HEK293 (cell line): ENCODE data around the gene SREBF1.

Experiments used
- CTCF ChIA-PET: fragments of 350-600 bp; formaldehyde crosslinking; extraction: SDS; loops from one replicate; lab custom pipeline; 2021; ENCODE audit warnings: antibody characterized with exemption; lab: Yijun Ruan, JAX
- POLR2A ChIA-PET: fragments of 300-600 bp; formaldehyde crosslinking; extraction: SDS; loops from one replicate; lab custom pipeline; 2020; ENCODE audit warnings: antibody characterized with exemption, inconsistent platforms; lab: Yijun Ruan, JAX
- H3K27ac ChIP-seq: fragments of 200-500 bp; sonication (Bioruptor generic); 2 replicates; pipeline ENCODE4 v1.5.1; 2014; ENCODE audit warnings: low read depth, low read length, control low read depth, inconsistent platforms; ENCODE audit errors: extremely low read depth
- H3K36me3 ChIP-seq, 2 experiments: fragments of 200-500 bp in 1 of 2; sonication (Bioruptor generic) in 1 of 2; 1 replicate in 1 of 2; 2 replicates in 1 of 2; pipeline ENCODE4 v1.5.1; 2014 to 2017; ENCODE audit warnings: inconsistent platforms in 2 of 2, low read length in 2 of 2; ENCODE audit not compliant: control insufficient read depth in 2 of 2, insufficient read depth in 1 of 2
- H3K4me1 ChIP-seq: fragments of 200-500 bp; sonication (Bioruptor generic); 2 replicates; pipeline ENCODE4 v1.5.1; 2014; ENCODE audit warnings: mild to moderate bottlenecking, low read length, inconsistent platforms; ENCODE audit not compliant: control insufficient read depth, insufficient read depth
- H3K4me3 ChIP-seq: 2 replicates; pipeline ENCODE4 v1.5.1; 2011; ENCODE audit warnings: low read depth, mild to moderate bottlenecking, control low read depth, low read length, moderate library complexity
- H3K9me3 ChIP-seq: fragments of 200-500 bp; sonication (Bioruptor generic); 2 replicates; pipeline ENCODE4 v1.5.1; 2014; ENCODE audit warnings: low read depth, low read length, inconsistent platforms; ENCODE audit not compliant: control insufficient read depth, insufficient read depth
- BCL11B ChIP-seq: fragments of 450-650 bp; formaldehyde crosslinking; IDR thresholded peaks from 2 replicates; pipeline ENCODE4 v1.5.1; 2016; ENCODE audit warnings: low read depth, missing biosample characterization, missing genetic modification characterization
- GLI4 ChIP-seq: fragments of 450-650 bp; formaldehyde crosslinking; IDR thresholded peaks from 2 replicates; pipeline ENCODE4 v1.5.1; 2016; ENCODE audit warnings: missing biosample characterization, missing genetic modification characterization
- IKZF3 ChIP-seq: fragments of 450-650 bp; IDR thresholded peaks from 2 replicates; pipeline ENCODE4 v1.5.0; 2018; ENCODE audit warnings: missing biosample characterization, mild to moderate bottlenecking, missing genetic modification characterization, moderate library complexity
- WT1 ChIP-seq: fragments of 450-650 bp; formaldehyde crosslinking; IDR thresholded peaks from 2 replicates; pipeline ENCODE4 v1.5.1; 2016; ENCODE audit warnings: missing biosample characterization, missing genetic modification characterization
- ZBTB7A ChIP-seq: fragments of 450-650 bp; formaldehyde crosslinking; IDR thresholded peaks from 2 replicates; pipeline ENCODE4 v1.5.1; 2016; ENCODE audit warnings: low read depth, missing biosample characterization, missing genetic modification characterization
- ZEB2 ChIP-seq: fragments of 450-650 bp; formaldehyde crosslinking; IDR thresholded peaks from 2 replicates; pipeline ENCODE4 v1.5.1; 2016; ENCODE audit warnings: missing biosample characterization, missing genetic modification characterization
- ZFP69B ChIP-seq: fragments of 450-650 bp; formaldehyde crosslinking; IDR thresholded peaks from 2 replicates; pipeline ENCODE4 v1.5.1; 2016; ENCODE audit warnings: missing biosample characterization, missing genetic modification characterization
- ZNF157 ChIP-seq: fragments of 450-650 bp; formaldehyde crosslinking; IDR thresholded peaks from 2 replicates; pipeline ENCODE4 v1.5.1; 2016; ENCODE audit warnings: missing biosample characterization, missing genetic modification characterization
- ZNF239 ChIP-seq: fragments of 450-650 bp; formaldehyde crosslinking; IDR thresholded peaks from 2 replicates; pipeline ENCODE4 v1.5.1; 2016; ENCODE audit warnings: missing biosample characterization, missing genetic modification characterization
- ZNF24 ChIP-seq: fragments of 450-650 bp; formaldehyde crosslinking; IDR thresholded peaks from 2 replicates; pipeline ENCODE4 v1.5.1; 2016; ENCODE audit warnings: missing biosample characterization, missing genetic modification characterization
- ZNF394 ChIP-seq: fragments of 450-650 bp; formaldehyde crosslinking; IDR thresholded peaks from 2 replicates; pipeline ENCODE4 v1.5.1; 2016; ENCODE audit warnings: missing biosample characterization, missing genetic modification characterization, mild to moderate bottlenecking, moderate library complexity, borderline replicate concordance
- ZNF548 ChIP-seq: fragments of 450-650 bp; formaldehyde crosslinking; IDR thresholded peaks from 2 replicates; pipeline ENCODE4 v1.5.1; 2016; ENCODE audit warnings: missing biosample characterization, missing genetic modification characterization
- ZNF555 ChIP-seq: fragments of 450-650 bp; formaldehyde crosslinking; conservative IDR thresholded peaks from 2 replicates; pipeline ENCODE4 v1.5.1; 2017; ENCODE audit warnings: missing biosample characterization, mild to moderate bottlenecking, missing genetic modification characterization, inconsistent platforms
- ZNF561 ChIP-seq: fragments of 450-650 bp; IDR thresholded peaks from 2 replicates; pipeline ENCODE4 v1.5.1; 2018; ENCODE audit warnings: missing biosample characterization, missing genetic modification characterization, borderline replicate concordance
- ZNF830 ChIP-seq: fragments of 450-650 bp; IDR thresholded peaks from 2 replicates; pipeline ENCODE4 v1.5.0; 2018; ENCODE audit warnings: missing biosample characterization, missing genetic modification characterization, low read depth, mild to moderate bottlenecking, moderate library complexity
- TF ChIP-seq, protein P1 (sequence below): fragments of 450-650 bp; formaldehyde crosslinking; IDR thresholded peaks from 2 replicates; pipeline ENCODE4 v1.5.1; 2016; ENCODE audit warnings: missing biosample characterization, missing genetic modification characterization
- TF ChIP-seq, protein P2 (sequence below): fragments of 450-650 bp; formaldehyde crosslinking; IDR thresholded peaks from 2 replicates; pipeline ENCODE4 v1.5.1; 2016; ENCODE audit warnings: missing biosample characterization, missing genetic modification characterization
- TF ChIP-seq, protein P3 (sequence below): fragments of 450-650 bp; formaldehyde crosslinking; IDR thresholded peaks from 2 replicates; pipeline ENCODE4 v1.5.1; 2017; ENCODE audit warnings: missing biosample characterization, missing genetic modification characterization
- TF ChIP-seq, protein P4 (sequence below): fragments of 450-650 bp; formaldehyde crosslinking; IDR thresholded peaks from 2 replicates; pipeline ENCODE4 v1.5.1; 2017; ENCODE audit warnings: missing biosample characterization, missing genetic modification characterization
- TF ChIP-seq, protein P5 (sequence below): fragments of 450-650 bp; formaldehyde crosslinking; IDR thresholded peaks from 2 replicates; pipeline ENCODE4 v1.5.1; 2017; ENCODE audit warnings: missing biosample characterization, missing genetic modification characterization
- TF ChIP-seq, protein P6 (sequence below): fragments of 450-650 bp; formaldehyde crosslinking; IDR thresholded peaks from 2 replicates; pipeline ENCODE4 v1.5.1; 2016; ENCODE audit warnings: missing biosample characterization, missing genetic modification characterization, low read depth

The SREBF1 gene

DNA sequence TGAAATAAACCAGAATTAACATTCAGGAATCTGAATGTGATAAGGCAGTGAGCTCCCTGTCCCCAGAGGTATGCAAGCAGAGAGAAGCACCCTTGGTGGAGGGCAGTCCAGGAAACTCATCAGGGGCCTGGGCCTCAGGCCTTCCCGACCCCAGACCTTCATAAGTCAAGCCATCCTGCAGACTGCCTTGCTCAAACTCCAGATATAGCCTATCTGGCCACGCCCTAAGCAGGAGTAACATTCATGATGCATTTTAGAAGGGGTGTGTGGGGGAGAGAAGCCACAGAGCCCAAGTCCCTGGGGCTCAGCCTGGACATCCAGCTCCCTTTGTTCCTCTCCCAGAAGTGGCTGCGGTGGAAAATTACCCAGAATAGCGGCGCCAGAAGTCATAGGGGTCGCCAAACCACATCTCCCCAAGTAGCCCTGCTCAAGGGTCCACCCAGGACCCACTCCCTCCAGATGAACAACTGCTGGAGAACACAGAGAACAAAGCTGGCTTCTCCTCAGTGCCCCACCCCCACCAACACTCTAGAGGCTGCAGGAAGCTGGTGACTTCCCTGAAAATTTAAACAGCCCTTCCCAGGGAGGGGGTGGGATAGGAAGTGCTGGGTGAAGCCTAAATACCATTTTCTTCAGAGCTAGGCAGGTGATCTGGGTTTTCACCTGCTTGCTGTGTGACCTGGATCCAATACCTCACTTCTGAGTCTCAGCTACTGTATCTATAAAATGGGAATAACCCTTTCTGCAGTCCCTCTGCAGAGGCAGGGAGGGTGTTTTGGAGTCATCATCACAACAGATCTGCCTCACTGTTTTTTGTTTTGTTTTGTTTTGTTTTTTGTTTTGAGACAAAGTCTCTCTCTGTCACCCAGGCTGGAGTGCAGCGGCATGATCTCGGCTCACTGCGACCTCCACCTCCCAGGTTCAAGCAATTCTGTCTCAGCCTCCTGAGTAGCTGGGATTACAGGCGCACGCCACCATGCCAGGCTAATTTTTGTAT is 1.5 kb upstream of the SREBF1 start (continued):
- TF ChIP-seq ZNF555 (tag by site-specific recombination), result no peak
- TF ChIP-seq, protein P1, sequence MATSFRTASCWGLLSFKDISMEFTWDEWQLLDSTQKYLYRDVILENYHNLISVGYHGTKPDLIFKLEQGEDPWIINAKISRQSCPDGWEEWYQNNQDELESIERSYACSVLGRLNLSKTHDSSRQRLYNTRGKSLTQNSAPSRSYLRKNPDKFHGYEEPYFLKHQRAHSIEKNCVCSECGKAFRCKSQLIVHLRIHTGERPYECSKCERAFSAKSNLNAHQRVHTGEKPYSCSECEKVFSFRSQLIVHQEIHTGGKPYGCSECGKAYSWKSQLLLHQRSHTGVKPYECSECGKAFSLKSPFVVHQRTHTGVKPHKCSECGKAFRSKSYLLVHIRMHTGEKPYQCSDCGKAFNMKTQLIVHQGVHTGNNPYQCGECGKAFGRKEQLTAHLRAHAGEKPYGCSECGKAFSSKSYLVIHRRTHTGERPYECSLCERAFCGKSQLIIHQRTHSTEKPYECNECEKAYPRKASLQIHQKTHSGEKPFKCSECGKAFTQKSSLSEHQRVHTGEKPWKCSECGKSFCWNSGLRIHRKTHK, result no peak
- 0 out of 2 replicates have a peak, but pooled peaks have one; percentile 12 for TF ChIP-seq ZEB2
- no peak for TF ChIP-seq WT1 (tag by site-specific recombination)
- TF ChIP-seq, protein P2, sequence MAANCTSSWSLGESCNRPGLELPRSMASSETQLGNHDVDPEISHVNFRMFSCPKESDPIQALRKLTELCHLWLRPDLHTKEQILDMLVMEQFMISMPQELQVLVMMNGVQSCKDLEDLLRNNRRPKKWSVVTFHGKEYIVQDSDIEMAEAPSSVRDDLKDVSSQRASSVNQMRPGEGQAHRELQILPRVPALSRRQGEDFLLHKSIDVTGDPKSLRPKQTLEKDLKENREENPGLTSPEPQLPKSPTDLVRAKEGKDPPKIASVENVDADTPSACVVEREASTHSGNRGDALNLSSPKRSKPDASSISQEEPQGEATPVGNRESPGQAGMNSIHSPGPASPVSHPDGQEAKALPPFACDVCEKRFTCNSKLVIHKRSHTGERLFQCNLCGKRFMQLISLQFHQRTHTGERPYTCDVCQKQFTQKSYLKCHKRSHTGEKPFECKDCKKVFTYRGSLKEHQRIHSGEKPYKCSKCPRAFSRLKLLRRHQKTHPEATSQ, result 0 out of 2 replicates have a peak, but pooled peaks have one; percentile 32
- no peak for TF ChIP-seq ZBTB7A (tag by site-specific recombination)
- TF ChIP-seq ZNF157, result no peak; the same call in 1 of the 2 replicates
- no peak for TF ChIP-seq GLI4 (tag by site-specific recombination)
- TF ChIP-seq BCL11B (tag by site-specific recombination), result no peak
- no peak for TF ChIP-seq ZNF394 (tag by site-specific recombination)
- TF ChIP-seq IKZF3 (tag by site-specific recombination), result peak; percentile 76
- TF ChIP-seq, protein P3, sequence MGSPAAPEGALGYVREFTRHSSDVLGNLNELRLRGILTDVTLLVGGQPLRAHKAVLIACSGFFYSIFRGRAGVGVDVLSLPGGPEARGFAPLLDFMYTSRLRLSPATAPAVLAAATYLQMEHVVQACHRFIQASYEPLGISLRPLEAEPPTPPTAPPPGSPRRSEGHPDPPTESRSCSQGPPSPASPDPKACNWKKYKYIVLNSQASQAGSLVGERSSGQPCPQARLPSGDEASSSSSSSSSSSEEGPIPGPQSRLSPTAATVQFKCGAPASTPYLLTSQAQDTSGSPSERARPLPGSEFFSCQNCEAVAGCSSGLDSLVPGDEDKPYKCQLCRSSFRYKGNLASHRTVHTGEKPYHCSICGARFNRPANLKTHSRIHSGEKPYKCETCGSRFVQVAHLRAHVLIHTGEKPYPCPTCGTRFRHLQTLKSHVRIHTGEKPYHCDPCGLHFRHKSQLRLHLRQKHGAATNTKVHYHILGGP (tag by site-specific recombination), result no peak
- TF ChIP-seq, protein P4, sequence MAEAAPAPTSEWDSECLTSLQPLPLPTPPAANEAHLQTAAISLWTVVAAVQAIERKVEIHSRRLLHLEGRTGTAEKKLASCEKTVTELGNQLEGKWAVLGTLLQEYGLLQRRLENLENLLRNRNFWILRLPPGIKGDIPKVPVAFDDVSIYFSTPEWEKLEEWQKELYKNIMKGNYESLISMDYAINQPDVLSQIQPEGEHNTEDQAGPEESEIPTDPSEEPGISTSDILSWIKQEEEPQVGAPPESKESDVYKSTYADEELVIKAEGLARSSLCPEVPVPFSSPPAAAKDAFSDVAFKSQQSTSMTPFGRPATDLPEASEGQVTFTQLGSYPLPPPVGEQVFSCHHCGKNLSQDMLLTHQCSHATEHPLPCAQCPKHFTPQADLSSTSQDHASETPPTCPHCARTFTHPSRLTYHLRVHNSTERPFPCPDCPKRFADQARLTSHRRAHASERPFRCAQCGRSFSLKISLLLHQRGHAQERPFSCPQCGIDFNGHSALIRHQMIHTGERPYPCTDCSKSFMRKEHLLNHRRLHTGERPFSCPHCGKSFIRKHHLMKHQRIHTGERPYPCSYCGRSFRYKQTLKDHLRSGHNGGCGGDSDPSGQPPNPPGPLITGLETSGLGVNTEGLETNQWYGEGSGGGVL, result no peak
- no peak for TF ChIP-seq ZNF548 (tag by site-specific recombination)
- no peak for TF ChIP-seq ZNF239 (tag by site-specific recombination)
- peak; percentile 89; the same call in 1 of the 2 replicates for TF ChIP-seq ZNF561 (tag by site-specific recombination)
- TF ChIP-seq, all 188 proteins: peak for 14

DNA sequence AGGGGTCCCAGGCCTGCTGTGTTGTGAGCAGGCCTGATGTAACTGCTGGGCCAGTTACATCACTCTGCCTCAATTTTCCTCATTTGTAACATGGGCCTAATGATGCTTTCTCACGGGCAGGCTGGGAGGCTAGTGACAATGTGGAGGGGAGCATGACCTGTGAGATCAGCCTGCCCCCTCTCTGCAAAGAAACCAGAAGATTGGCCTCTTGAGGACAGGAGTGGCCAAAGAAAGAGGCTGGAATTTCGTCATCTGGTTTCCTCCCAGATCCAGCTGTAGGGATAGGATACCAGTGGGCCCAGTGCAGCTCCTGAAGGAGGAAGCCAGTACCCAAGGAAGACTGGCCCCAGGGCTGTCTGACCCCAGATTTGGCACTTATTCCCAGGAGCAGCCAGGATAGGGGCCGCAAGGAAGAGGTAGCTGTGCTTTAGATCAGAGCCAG is 615 bp upstream of the SREBF1 start:
- no peaks in the 10 kb centered on the region; a peak in 1 of 3 replicates for H3K36me3 ChIP-seq
- ChIA-PET CTCF (interaction anchor here (0.8 to 3.6 kb wide), 7 partner anchors 16 to 135 kb away, joined by 3 to 17 read pairs (median 4); partner anchors contain the start of genes DRC3 and TOM1L2), POLR2A (interaction anchor here (0.8 to 4.2 kb wide), 8 partner anchors 14 to 148 kb away, joined by 3 to 181 read pairs (median 6); no protein-coding TSS in a partner anchor)
- peaks cover 34% of the 10 kb centered on the region for H3K4me1 ChIP-seq
- no peak overlapping the region for H3K4me3 ChIP-seq
- H3K27ac ChIP-seq, result peak overlapping the region; percentile 99
- no peaks in the 10 kb centered on the region for H3K9me3 ChIP-seq
- TF ChIP-seq ZNF394 (tag by site-specific recombination), result no peak
- TF ChIP-seq ZEB2, result peak; percentile 30; the same call in 1 of the 2 replicates
- peak; percentile 95 for TF ChIP-seq ZFP69B
- TF ChIP-seq ZNF24 (tag by site-specific recombination), result peak; percentile 24; the same call in 1 of the 2 replicates
- TF ChIP-seq WT1 (tag by site-specific recombination), result peak; percentile 69
- TF ChIP-seq, protein P4, result peak; percentile 61
- peak; percentile 67 for TF ChIP-seq IKZF3 (tag by site-specific recombination)
- TF ChIP-seq, protein P5, sequence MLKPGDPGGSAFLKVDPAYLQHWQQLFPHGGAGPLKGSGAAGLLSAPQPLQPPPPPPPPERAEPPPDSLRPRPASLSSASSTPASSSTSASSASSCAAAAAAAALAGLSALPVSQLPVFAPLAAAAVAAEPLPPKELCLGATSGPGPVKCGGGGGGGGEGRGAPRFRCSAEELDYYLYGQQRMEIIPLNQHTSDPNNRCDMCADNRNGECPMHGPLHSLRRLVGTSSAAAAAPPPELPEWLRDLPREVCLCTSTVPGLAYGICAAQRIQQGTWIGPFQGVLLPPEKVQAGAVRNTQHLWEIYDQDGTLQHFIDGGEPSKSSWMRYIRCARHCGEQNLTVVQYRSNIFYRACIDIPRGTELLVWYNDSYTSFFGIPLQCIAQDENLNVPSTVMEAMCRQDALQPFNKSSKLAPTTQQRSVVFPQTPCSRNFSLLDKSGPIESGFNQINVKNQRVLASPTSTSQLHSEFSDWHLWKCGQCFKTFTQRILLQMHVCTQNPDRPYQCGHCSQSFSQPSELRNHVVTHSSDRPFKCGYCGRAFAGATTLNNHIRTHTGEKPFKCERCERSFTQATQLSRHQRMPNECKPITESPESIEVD (tag by site-specific recombination), result no peak
- no peak for TF ChIP-seq ZNF830 (tag by site-specific recombination)
- TF ChIP-seq, protein P6, sequence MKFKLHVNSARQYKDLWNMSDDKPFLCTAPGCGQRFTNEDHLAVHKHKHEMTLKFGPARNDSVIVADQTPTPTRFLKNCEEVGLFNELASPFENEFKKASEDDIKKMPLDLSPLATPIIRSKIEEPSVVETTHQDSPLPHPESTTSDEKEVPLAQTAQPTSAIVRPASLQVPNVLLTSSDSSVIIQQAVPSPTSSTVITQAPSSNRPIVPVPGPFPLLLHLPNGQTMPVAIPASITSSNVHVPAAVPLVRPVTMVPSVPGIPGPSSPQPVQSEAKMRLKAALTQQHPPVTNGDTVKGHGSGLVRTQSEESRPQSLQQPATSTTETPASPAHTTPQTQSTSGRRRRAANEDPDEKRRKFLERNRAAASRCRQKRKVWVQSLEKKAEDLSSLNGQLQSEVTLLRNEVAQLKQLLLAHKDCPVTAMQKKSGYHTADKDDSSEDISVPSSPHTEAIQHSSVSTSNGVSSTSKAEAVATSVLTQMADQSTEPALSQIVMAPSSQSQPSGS, result peak; percentile 51; the same call in 1 of the 2 replicates
